Ascending aorta (tissue), 2 donors: ENCODE data around the gene KCNH8. TPM values are rescaled to one million over a fixed set of nuclear protein-coding genes. Genes with fewer than 3 reads are reported as not detected.

Experiments
- DNase-seq, 2 donors: peaks; one replicate each; pipeline ENCODE4 v3.0.0-alpha.2; 2019; ENCODE audit warnings: low spot score in 2 of 2
- H3K27ac ChIP-seq, 2 donors: fragments of 200-600 bp; sonication (generic); one replicate each; pipeline ENCODE4 v1.5.1; 2016 to 2017; ENCODE audit warnings: mild to moderate bottlenecking in 1 of 2
- H3K27me3 ChIP-seq: fragments of 200-600 bp; sonication (generic); one replicate; pipeline ENCODE4 v1.5.1; 2017
- H3K36me3 ChIP-seq, 2 donors: fragments of 200-600 bp; sonication (generic); one replicate each; pipeline ENCODE4 v1.5.1; 2016
- H3K4me1 ChIP-seq, 2 donors: fragments of 200-600 bp; sonication (generic); one replicate each; pipeline ENCODE4 v1.5.1; 2016 to 2017; ENCODE audit warnings: mild to moderate bottlenecking in 1 of 2
- H3K4me3 ChIP-seq, 2 donors: fragments of 200-600 bp; sonication (generic); one replicate each; pipeline ENCODE4 v1.5.1; 2016 to 2017; ENCODE audit warnings: mild to moderate bottlenecking in 1 of 2
- H3K9me3 ChIP-seq, 2 donors: fragments of 200-600 bp; sonication (generic); one replicate each; pipeline ENCODE4 v1.5.1; 2016
- CTCF ChIP-seq, 3 experiments: fragments of 200-600 bp in 2 of 3; fragments of 450-650 bp in 1 of 3; sonication (generic) in 2 of 3; IDR thresholded peaks; one replicate each; pipeline ENCODE4 v1.5.1; 2016 to 2019; ENCODE audit warnings: antibody characterized with exemption in 3 of 3, mild to moderate bottlenecking in 1 of 3, moderate library complexity in 1 of 3
- intact Hi-C: fragments of 100-400 bp; cut with DNase I; formaldehyde crosslinking; loops from one replicate; pipeline ENCODE4 v1.15.1; 2023
- total RNA-seq: library from RNA; depleted of rRNA; stranded (reverse); fragments of >200 nt; gene quantifications from one replicate; pipeline ENCODE4 v1.1.0, GENCODE V29; 2016

KCNH8 gene
- total RNA-seq, 1 donor from 2014 or later, result not detected

GRCh38 chr3:19436746-19437145, 288.4 kb downstream of the KCNH8 start:
- no peak for TF ChIP-seq CTCF (IDR thresholded peaks at IDR 0.05)
- H3K27me3 ChIP-seq, result no peaks in the 10 kb centered on the region
- no peaks in the 10 kb centered on the region for H3K9me3 ChIP-seq
- no peak overlapping the region for H3K27ac ChIP-seq
- DNase-seq, result no peak
- H3K4me3 ChIP-seq, result no peak overlapping the region
- peaks cover 0 to 7% of the 10 kb centered on the region in 2 donors for H3K4me1 ChIP-seq
- intact Hi-C loops, result no loop called here
- H3K36me3 ChIP-seq, result no peaks in the 10 kb centered on the region

GRCh38 chr3:19439944-19440343, 291.6 kb downstream of the KCNH8 start:
- Histone ChIP-seq H3K4me3 (no peak overlapping the region), H3K4me1 (no peaks in the 10 kb centered on the region), H3K27me3 (no peaks in the 10 kb centered on the region), H3K9me3 (no peaks in the 10 kb centered on the region), H3K27ac (no peak overlapping the region), H3K36me3 (no peaks in the 10 kb centered on the region)
- intact Hi-C loops, result no loop called here
- no peak for TF ChIP-seq CTCF (IDR thresholded peaks at IDR 0.05)
- no peak for DNase-seq

- Histone ChIP-seq H3K4me3 (no peak overlapping the region), H3K4me1 (no peaks in the 10 kb centered on the region), H3K27me3 (no peaks in the 10 kb centered on the region), H3K9me3 (no peaks in the 10 kb centered on the region), H3K36me3 (no peaks in the 10 kb centered on the region), H3K27ac (no peak overlapping the region)
- TF ChIP-seq CTCF (IDR thresholded peaks at IDR 0.05), result no peak
- DNase-seq, result no peak
- intact Hi-C loops, result no loop called here
Measured at GRCh38 chr3:19446138-19446537, 297.8 kb downstream of the KCNH8 start.

GRCh38 chr3:19446687-19447086, 298.4 kb downstream of the KCNH8 start:
- no peak for TF ChIP-seq CTCF (IDR thresholded peaks at IDR 0.05)
- H3K36me3 ChIP-seq, result no peaks in the 10 kb centered on the region
- no peak for DNase-seq
- intact Hi-C loops, result no loop called here
- no peaks in the 10 kb centered on the region for H3K9me3 ChIP-seq
- H3K27me3 ChIP-seq, result no peaks in the 10 kb centered on the region
- H3K4me3 ChIP-seq, result no peak overlapping the region
- no peaks in the 10 kb centered on the region for H3K4me1 ChIP-seq
- H3K27ac ChIP-seq, result no peak overlapping the region

- peak overlapping the region; percentile 73 to 74 for H3K27ac ChIP-seq
Measured at GRCh38 chr3:19455546-19455945, 307.2 kb downstream of the KCNH8 start.

More at GRCh38 chr3:19455546-19455945, 307.2 kb downstream of the KCNH8 start:
- H3K36me3 ChIP-seq, result no peaks in the 10 kb centered on the region
- H3K4me3 ChIP-seq, result no peak overlapping the region
- no peak for TF ChIP-seq CTCF (IDR thresholded peaks at IDR 0.05)
- intact Hi-C loops, result loop anchor here (2.0 to 5.0 kb wide), 2 partner anchors 33 to 89 kb away; no protein-coding TSS in a partner anchor
- H3K9me3 ChIP-seq, result no peaks in the 10 kb centered on the region
- DNase-seq, result peak in 1 of 2 donors; percentile 73
- H3K27me3 ChIP-seq, result no peaks in the 10 kb centered on the region
- H3K4me1 ChIP-seq, result peaks cover 0 to 15% of the 10 kb centered on the region in 2 donors
